ENCODE data around the gene CAT.
"Not testable (repeated sequence)": the region's sequence is repeated elsewhere in the genome, so short reads cannot be mapped to it uniquely, and the experiment has no call there.

The CAT gene

GRCh38 chr11:34438529-34439507 lies at the start of gene CAT:
CAT (plus strand) TSS chr11:34438934; CDS start chr11:34439014, 80 bp downstream.
- DNase-seq (ENCODE audit: low spot score): peak; percentile 99

- no peak for DNase-seq (ENCODE audit: low spot score)
These were observed 43.9 kb upstream of the CAT start for GRCh38 chr11:34394771-34395300.

- DNase-seq (ENCODE audit: low spot score): peak; percentile 37
These were observed 42.7 kb upstream of the CAT start for GRCh38 chr11:34395916-34396550.

- no peak for DNase-seq (ENCODE audit: low spot score)
These were observed 41.6 kb upstream of the CAT start for GRCh38 chr11:34397120-34397519.

- no peak for DNase-seq (ENCODE audit: low spot score)
These were observed 40.9 kb upstream of the CAT start for GRCh38 chr11:34397811-34398210.

GRCh38 chr11:34403431-34403830 lies 35.3 kb upstream of the CAT start:
- DNase-seq (ENCODE audit: low spot score): no peak

GRCh38 chr11:34404280-34404679 lies 34.5 kb upstream of the CAT start:
- no peak for DNase-seq (ENCODE audit: low spot score)

GRCh38 chr11:34405079-34405858 lies 33.5 kb upstream of the CAT start:
- DNase-seq (ENCODE audit: low spot score): peak; percentile 67

GRCh38 chr11:34406413-34406812 lies 32.3 kb upstream of the CAT start:
- no peak for DNase-seq (ENCODE audit: low spot score)

GRCh38 chr11:34407121-34407813 lies 31.5 kb upstream of the CAT start:
- DNase-seq (ENCODE audit: low spot score): no peak

GRCh38 chr11:34408580-34409172 lies 30.1 kb upstream of the CAT start:
- DNase-seq (ENCODE audit: low spot score): no peak

- no peak for DNase-seq (ENCODE audit: low spot score)
These were observed 27.6 kb upstream of the CAT start for GRCh38 chr11:34411111-34411510.

- DNase-seq (ENCODE audit: low spot score): no peak
These were observed 26.9 kb upstream of the CAT start for GRCh38 chr11:34411791-34412190.

GRCh38 chr11:34413263-34413662 lies 25.5 kb upstream of the CAT start:
- DNase-seq (ENCODE audit: low spot score): no peak

GRCh38 chr11:34415538-34415937 lies 23.2 kb upstream of the CAT start:
- no peak for DNase-seq (ENCODE audit: low spot score)

GRCh38 chr11:34416088-34416487 lies 22.6 kb upstream of the CAT start:
- DNase-seq (ENCODE audit: low spot score): no peak

GRCh38 chr11:34416766-34417165 lies 22.0 kb upstream of the CAT start:
- peak; percentile 27 for DNase-seq (ENCODE audit: low spot score)

- DNase-seq (ENCODE audit: low spot score): no peak
These were observed 21.5 kb upstream of the CAT start for GRCh38 chr11:34417202-34417601.

- no peak for DNase-seq (ENCODE audit: low spot score)
These were observed 19.6 kb upstream of the CAT start for GRCh38 chr11:34419158-34419557.

GRCh38 chr11:34423300-34423699 lies 15.4 kb upstream of the CAT start:
- DNase-seq (ENCODE audit: low spot score): no peak

- not testable (repeated sequence) for DNase-seq (ENCODE audit: low spot score)
These were observed 13.9 kb upstream of the CAT start for GRCh38 chr11:34424826-34425225.

Data from AG20443 (cell line).